HG03520 (cell line): ENCODE data around the gene HHATL.

Source experiments
- ATAC-seq: cut with Tn5 transposase; IDR thresholded peaks from one replicate; pipeline ENCODE4 v1.9.1; 2021; ENCODE audit warnings: mild to moderate bottlenecking, moderate library complexity; ENCODE audit not compliant: unreplicated experiment

HHATL gene

GRCh38 chr3:42699511-42699971 is 3.1 kb downstream of the HHATL start:
- ATAC-seq = no peak

DNA sequence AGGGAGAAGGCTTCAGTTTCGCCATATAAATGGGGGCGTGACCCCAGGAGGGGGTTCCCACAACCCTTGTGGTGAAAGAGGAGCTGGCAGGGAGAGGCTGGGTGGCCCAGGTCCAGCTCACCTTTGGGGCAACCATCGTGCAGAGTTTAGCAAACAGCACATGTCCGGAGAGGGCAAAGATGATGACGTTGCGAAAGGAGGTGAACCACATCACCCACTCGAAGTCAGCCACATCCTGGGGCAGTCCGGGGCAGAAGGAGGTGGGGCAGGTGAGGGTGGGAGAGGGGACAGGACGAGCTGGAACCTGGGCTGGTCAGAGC is 3.7 kb downstream of the HHATL start:
- ATAC-seq = no peak

- ATAC-seq = no peak
Observed at GRCh38 chr3:42698216-42698910, 4.2 kb downstream of the HHATL start.

DNA sequence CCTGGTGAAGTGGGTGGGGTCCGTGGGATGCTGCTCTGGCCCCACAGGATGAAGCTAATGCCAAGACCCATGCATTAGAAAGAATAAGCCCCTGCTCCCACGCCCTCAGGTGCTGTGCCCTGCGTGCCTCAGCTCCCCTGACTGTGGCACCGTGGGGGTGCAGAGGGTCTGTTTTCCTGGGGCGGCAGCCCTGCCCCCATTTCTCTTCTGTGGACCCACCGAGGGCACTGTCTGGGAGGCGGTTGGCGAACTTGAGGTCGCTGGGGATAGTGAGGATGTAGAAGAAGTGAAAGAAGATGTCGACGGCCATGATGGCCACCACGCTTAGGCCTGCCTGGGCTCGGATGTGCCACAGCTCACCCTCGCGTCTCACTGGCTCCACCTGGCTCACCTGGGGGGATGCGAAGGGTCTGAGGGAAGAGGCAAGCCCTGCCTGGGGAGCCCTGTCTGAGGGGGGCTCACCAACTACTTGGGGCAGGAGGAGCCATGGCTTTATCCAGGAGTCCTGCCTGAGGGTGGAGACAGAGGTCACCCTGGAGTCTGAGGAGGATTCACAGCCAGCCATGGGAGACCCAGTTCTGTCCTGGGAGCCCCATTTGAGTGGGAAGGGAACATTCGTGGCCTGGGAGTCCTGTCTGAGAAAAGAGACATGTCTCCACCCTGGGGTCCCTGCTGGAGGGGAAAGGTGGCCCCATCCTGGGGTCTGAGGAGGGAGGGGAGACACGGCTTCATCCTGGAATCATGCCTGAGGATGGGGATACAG is 5.1 kb downstream of the HHATL start:
- no peak for ATAC-seq

DNA sequence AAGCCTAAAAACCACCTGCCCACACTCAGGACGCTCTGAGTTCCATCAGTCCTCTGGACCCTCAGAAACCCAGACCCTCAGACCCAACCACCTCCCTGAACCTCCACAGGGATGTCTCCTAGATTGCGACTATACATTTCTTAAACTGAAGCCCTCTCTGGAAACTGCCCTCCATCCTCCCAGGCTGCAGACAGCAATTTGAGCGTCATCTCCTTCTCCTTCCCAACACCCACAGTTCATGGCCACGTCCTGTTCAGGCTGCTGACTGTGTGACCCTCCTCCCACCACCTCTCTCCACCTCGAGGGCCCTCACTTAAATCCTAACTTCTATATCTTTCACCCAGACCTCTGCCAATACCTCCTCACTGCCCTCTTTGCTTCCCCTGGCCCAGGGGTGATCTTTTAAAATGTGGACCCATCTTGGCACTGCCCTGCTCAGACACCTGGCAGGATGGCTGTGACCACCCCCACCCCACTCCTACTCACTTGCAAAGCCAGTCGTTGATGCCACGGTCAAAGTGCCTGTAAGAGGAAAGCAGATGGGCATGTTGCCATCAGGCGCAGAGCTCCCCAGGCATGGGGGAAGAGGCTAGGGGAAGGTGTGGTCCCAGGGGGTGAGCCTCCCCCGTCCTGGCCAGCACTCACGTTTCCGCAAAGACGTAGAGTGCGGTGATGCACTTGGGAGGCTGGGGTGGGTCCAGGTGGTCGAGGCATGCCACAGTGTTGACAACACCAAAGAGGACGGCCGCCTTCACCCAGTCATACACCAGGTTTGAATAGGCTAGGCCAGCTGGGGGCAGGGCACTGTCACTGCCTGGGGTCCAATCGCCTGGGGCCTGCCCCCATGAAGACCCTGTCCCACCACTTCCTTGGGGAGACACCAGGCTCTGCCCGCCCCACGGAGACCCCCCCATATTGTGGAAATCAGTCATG is 6.0 kb downstream of the HHATL start:
- no peak for ATAC-seq

DNA sequence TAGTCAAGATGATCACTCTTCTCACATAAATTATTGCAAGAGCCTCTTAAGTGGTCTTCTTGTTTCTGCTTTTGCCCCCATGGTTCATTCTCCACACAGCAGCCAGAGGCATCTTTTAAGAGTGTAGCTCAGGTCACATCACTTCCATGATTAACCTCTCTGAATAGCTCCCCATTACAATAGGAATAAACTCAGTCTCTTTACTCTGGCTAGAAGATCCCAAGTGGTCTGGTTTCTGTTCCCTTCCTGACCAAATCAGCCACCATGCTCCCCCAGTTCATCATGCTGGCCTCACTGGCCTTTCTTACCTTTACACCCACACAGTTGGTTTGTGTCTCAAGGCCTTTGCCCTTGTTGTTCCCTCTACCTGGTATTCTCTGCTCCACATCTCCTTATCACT is 8.2 kb downstream of the HHATL start:
- no peak for ATAC-seq

DNA sequence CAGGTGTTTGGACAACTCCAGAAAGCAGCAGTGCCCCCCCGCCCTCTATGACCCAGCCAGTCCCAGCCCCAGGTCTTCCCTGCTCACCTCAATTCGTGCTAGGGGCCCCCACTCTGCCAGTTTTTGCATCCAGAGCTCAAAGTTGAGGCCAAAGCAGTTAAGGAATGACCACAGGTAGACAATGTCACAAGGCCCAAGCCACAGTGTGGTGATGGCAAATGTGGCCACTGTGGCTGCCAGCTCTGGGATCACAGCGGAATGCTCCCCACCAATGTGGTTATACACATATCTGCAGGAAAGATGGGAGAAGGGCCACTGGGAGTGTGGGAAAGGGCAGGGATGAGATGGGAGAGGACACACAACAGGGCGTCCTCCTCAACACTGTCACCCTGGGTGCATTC is 9.1 kb downstream of the HHATL start:
- ATAC-seq = no peak

- no peak for ATAC-seq
Observed at GRCh38 chr3:42692667-42693529, 9.7 kb downstream of the HHATL start.

GRCh38 chr3:42691816-42692666 is 10.6 kb downstream of the HHATL start:
- ATAC-seq = no peak

GRCh38 chr3:42690766-42691680 is 11.6 kb downstream of the HHATL start:
- no peak for ATAC-seq

GRCh38 chr3:42690191-42690590 is 12.4 kb downstream of the HHATL start:
- no peak for ATAC-seq

GRCh38 chr3:42689421-42690014 is 13.1 kb downstream of the HHATL start:
- no peak for ATAC-seq

- no peak for ATAC-seq
Observed at GRCh38 chr3:42688487-42689420, 13.8 kb downstream of the HHATL start.

GRCh38 chr3:42688016-42688415 is 14.6 kb downstream of the HHATL start:
- no peak for ATAC-seq

- no peak for ATAC-seq
Observed at GRCh38 chr3:42686832-42687650, 15.6 kb downstream of the HHATL start.
